CD8-positive, alpha-beta memory T cell (primary cell): ENCODE results near the gene MTERF2. TPM values are rescaled to one million over a fixed set of nuclear protein-coding genes. Genes with fewer than 3 reads are reported as not detected.

Experiments used
- CTCF ChIA-PET: fragments of 350-600 bp; sonication (Branson Sonifier 250); formaldehyde crosslinking; loops from one replicate; lab custom pipeline; 2021; ENCODE audit warnings: antibody characterized with exemption; lab: Charles Lee
- POLR2A ChIA-PET: fragments of 350-600 bp; sonication (Branson Sonifier 250); formaldehyde crosslinking; loops from one replicate; lab custom pipeline; 2021; ENCODE audit warnings: antibody characterized with exemption; lab: Charles Lee
- DNase-seq, 5 donors: peaks; one replicate each; pipeline versions ENCODE4 v3.0.0 to v3.0.0-alpha.2; 2020 to 2022; ENCODE audit warnings: mixed read lengths in 1 of 5
- H3K27ac ChIP-seq: one replicate; pipeline ENCODE4 v1.7.0; 2013; ENCODE audit warnings: low read depth, mild to moderate bottlenecking, low read length, moderate library complexity
- H3K27me3 ChIP-seq: 2 replicates; pipeline ENCODE4 v1.7.0; 2013; ENCODE audit warnings: low read length, mild to moderate bottlenecking; ENCODE audit not compliant: insufficient read depth, poor library complexity, severe bottlenecking
- H3K36me3 ChIP-seq: 2 replicates; pipeline ENCODE4 v1.7.0; 2013; ENCODE audit warnings: mild to moderate bottlenecking, low read length, moderate library complexity; ENCODE audit not compliant: insufficient read depth
- H3K4me1 ChIP-seq: 2 replicates; pipeline ENCODE4 v1.7.0; 2013; ENCODE audit warnings: mild to moderate bottlenecking, low read length, moderate library complexity; ENCODE audit not compliant: insufficient read depth
- H3K4me3 ChIP-seq: 2 replicates; pipeline ENCODE4 v1.7.0; 2013; ENCODE audit warnings: mild to moderate bottlenecking, low read length
- H3K9me3 ChIP-seq: 2 replicates; pipeline ENCODE4 v1.7.0; 2013; ENCODE audit warnings: mild to moderate bottlenecking, low read length
- H3K27ac Mint-ChIP-seq, 8 donors: one replicate each; pipeline ENCODE4 v1.8.0; 2020 to 2021; ENCODE audit warnings: mixed read lengths in 8 of 8, mild to moderate bottlenecking in 6 of 8, inconsistent platforms in 3 of 8, moderate library complexity in 3 of 8
- H3K27me3 Mint-ChIP-seq, 2 donors: one replicate each; pipeline ENCODE4 v1.8.0; 2020 to 2021; ENCODE audit warnings: mixed read lengths in 2 of 2, mild to moderate bottlenecking in 1 of 2, moderate library complexity in 1 of 2
- H3K36me3 Mint-ChIP-seq, 3 donors: one replicate each; pipeline ENCODE4 v1.8.0; 2020 to 2021; ENCODE audit warnings: mixed read lengths in 3 of 3, inconsistent platforms in 1 of 3, mild to moderate bottlenecking in 1 of 3
- H3K4me1 Mint-ChIP-seq, 3 donors: one replicate each; pipeline ENCODE4 v1.8.0; 2020 to 2021; ENCODE audit warnings: mixed read lengths in 3 of 3, inconsistent platforms in 1 of 3, mild to moderate bottlenecking in 1 of 3
- H3K4me3 Mint-ChIP-seq, 7 donors: one replicate each; pipeline ENCODE4 v1.8.0; 2020 to 2021; ENCODE audit warnings: mixed read lengths in 7 of 7, mild to moderate bottlenecking in 6 of 7, moderate library complexity in 4 of 7, inconsistent platforms in 2 of 7
- H3K9me3 Mint-ChIP-seq, 5 donors: one replicate each; pipeline ENCODE4 v1.8.0; 2020 to 2022; ENCODE audit warnings: mixed read lengths in 5 of 5, mild to moderate bottlenecking in 3 of 5, moderate library complexity in 2 of 5, inconsistent platforms in 1 of 5
- polyA plus RNA-seq: library from polyadenylated mRNA; unstranded; fragments of 300-500 nt; fragmentation: Illumina TruSeq; gene quantifications from one replicate; pipeline ENCODE4 v1.2.3, GENCODE V29; 2021
- total RNA-seq, 2 experiments: library from RNA; stranded (reverse); gene quantifications; one replicate each; pipeline ENCODE4 v1.2.3, GENCODE V29; 2021

MTERF2 gene
- total and polyA plus RNA-seq, 3 experiments from 2014 or later = 4.6 to 6.4 (median 4.9) TPM

- peaks cover 2 to 22% (median 20%) of the 10 kb centered on the region in 3 donors for H3K4me1 Mint-ChIP-seq
- Histone ChIP-seq H3K27me3 (no peaks in the 10 kb centered on the region), H3K36me3 (no peaks in the 10 kb centered on the region), H3K9me3 (no peaks in the 10 kb centered on the region), H3K27ac (no peak overlapping the region), H3K4me1 (no peaks in the 10 kb centered on the region), H3K4me3 (no peak overlapping the region)
- peaks cover 0 to 3% (median 0%) of the 10 kb centered on the region in 3 donors for H3K36me3 Mint-ChIP-seq
- no peak overlapping the region for H3K4me3 Mint-ChIP-seq
- peaks cover 0 to 2% of the 10 kb centered on the region in 2 donors for H3K27me3 Mint-ChIP-seq
- H3K9me3 Mint-ChIP-seq = peaks cover 0 to 3% (median 0%) of the 10 kb centered on the region in 5 donors
- POLR2A ChIA-PET = no interaction called here
- no peak overlapping the region for H3K27ac Mint-ChIP-seq
- no peak for DNase-seq
- CTCF ChIA-PET = no interaction called here
These were observed 36.4 kb downstream of the MTERF2 start for GRCh38 chr12:106950591-106950990.

GRCh38 chr12:106947461-106947860 lies 39.5 kb downstream of the MTERF2 start:
- Mint-ChIP-seq H3K4me3 (no peak overlapping the region), H3K36me3 (no peaks in the 10 kb centered on the region), H3K27me3 (peaks cover 0 to 2% of the 10 kb centered on the region in 2 donors), H3K27ac (no peak overlapping the region), H3K4me1 (peaks cover 0 to 9% (median 4%) of the 10 kb centered on the region in 3 donors), H3K9me3 (peaks cover 0 to 3% (median 0%) of the 10 kb centered on the region in 5 donors)
- no peak overlapping the region for H3K4me3 ChIP-seq
- no peaks in the 10 kb centered on the region for H3K36me3 ChIP-seq
- H3K27ac ChIP-seq = no peak overlapping the region
- CTCF ChIA-PET = interaction anchor here (0.7 kb wide), 1 partner anchor 557 kb away, joined by 3 read pairs; no protein-coding TSS in a partner anchor
- no peaks in the 10 kb centered on the region for H3K9me3 ChIP-seq
- no peaks in the 10 kb centered on the region for H3K27me3 ChIP-seq
- no peak for DNase-seq
- no peaks in the 10 kb centered on the region for H3K4me1 ChIP-seq
- POLR2A ChIA-PET = no interaction called here

GRCh38 chr12:106945261-106945851 lies 41.6 kb downstream of the MTERF2 start:
- CTCF ChIA-PET = no interaction called here

GRCh38 chr12:106942775-106943174 lies 44.2 kb downstream of the MTERF2 start:
- no peaks in the 10 kb centered on the region for H3K4me1 Mint-ChIP-seq
- no peak for DNase-seq
- H3K27ac Mint-ChIP-seq = no peak overlapping the region
- POLR2A ChIA-PET = no interaction called here
- Histone ChIP-seq H3K4me1 (no peaks in the 10 kb centered on the region), H3K27me3 (no peaks in the 10 kb centered on the region), H3K9me3 (no peaks in the 10 kb centered on the region), H3K4me3 (no peak overlapping the region), H3K27ac (no peak overlapping the region), H3K36me3 (no peaks in the 10 kb centered on the region)
- H3K9me3 Mint-ChIP-seq = no peaks in the 10 kb centered on the region
- H3K36me3 Mint-ChIP-seq = no peaks in the 10 kb centered on the region
- no peak overlapping the region for H3K4me3 Mint-ChIP-seq
- CTCF ChIA-PET = no interaction called here
- H3K27me3 Mint-ChIP-seq = peaks cover 0 to 4% of the 10 kb centered on the region in 2 donors

More at GRCh38 chr12:106945261-106945851, 41.6 kb downstream of the MTERF2 start:
- H3K27ac Mint-ChIP-seq = no peak overlapping the region
- no peak for DNase-seq
- H3K4me3 Mint-ChIP-seq = no peak overlapping the region
- peaks cover 0 to 3% (median 0%) of the 10 kb centered on the region in 5 donors for H3K9me3 Mint-ChIP-seq
- Histone ChIP-seq H3K27ac (no peak overlapping the region), H3K27me3 (no peaks in the 10 kb centered on the region), H3K36me3 (no peaks in the 10 kb centered on the region), H3K9me3 (no peaks in the 10 kb centered on the region), H3K4me1 (no peaks in the 10 kb centered on the region), H3K4me3 (no peak overlapping the region)
- no peaks in the 10 kb centered on the region for H3K4me1 Mint-ChIP-seq
- POLR2A ChIA-PET = no interaction called here
- H3K27me3 Mint-ChIP-seq = peaks cover 0 to 4% of the 10 kb centered on the region in 2 donors
- no peaks in the 10 kb centered on the region for H3K36me3 Mint-ChIP-seq

GRCh38 chr12:106941481-106942156 lies 45.3 kb downstream of the MTERF2 start:
- Mint-ChIP-seq H3K36me3 (no peaks in the 10 kb centered on the region), H3K4me3 (no peak overlapping the region), H3K9me3 (no peaks in the 10 kb centered on the region), H3K27me3 (peaks cover 0 to 4% of the 10 kb centered on the region in 2 donors), H3K27ac (no peak overlapping the region), H3K4me1 (no peaks in the 10 kb centered on the region)
- no peak overlapping the region for H3K4me3 ChIP-seq
- H3K4me1 ChIP-seq = no peaks in the 10 kb centered on the region
- DNase-seq = no peak
- H3K36me3 ChIP-seq = no peaks in the 10 kb centered on the region
- H3K27me3 ChIP-seq = no peaks in the 10 kb centered on the region
- CTCF ChIA-PET = no interaction called here
- POLR2A ChIA-PET = no interaction called here
- no peaks in the 10 kb centered on the region for H3K9me3 ChIP-seq
- H3K27ac ChIP-seq = no peak overlapping the region

- no peaks in the 10 kb centered on the region for H3K4me1 ChIP-seq
- no peak overlapping the region for H3K27ac ChIP-seq
- DNase-seq = no peak
- no peaks in the 10 kb centered on the region for H3K36me3 ChIP-seq
- H3K27ac Mint-ChIP-seq = no peak overlapping the region
- ChIA-PET CTCF (no interaction called here), POLR2A (no interaction called here)
- H3K9me3 Mint-ChIP-seq = no peaks in the 10 kb centered on the region
- H3K27me3 ChIP-seq = no peaks in the 10 kb centered on the region
- H3K36me3 Mint-ChIP-seq = peaks cover 0 to 5% (median 0%) of the 10 kb centered on the region in 3 donors
- H3K4me3 ChIP-seq = no peak overlapping the region
- no peaks in the 10 kb centered on the region for H3K9me3 ChIP-seq
- H3K4me3 Mint-ChIP-seq = no peak overlapping the region
- H3K4me1 Mint-ChIP-seq = no peaks in the 10 kb centered on the region
- H3K27me3 Mint-ChIP-seq = peaks cover 6 to 25% of the 10 kb centered on the region in 2 donors
These were observed 52.7 kb downstream of the MTERF2 start for GRCh38 chr12:106934277-106934676.

Other genes starting within 250 kb of the MTERF2 start
- 10 to 100 TPM in 1 of 2 experiments, 1 to 10 TPM in 1; 9.9 to 11.2 TPM for gene RIC8B, start 212.5 kb downstream of the MTERF2 start, total RNA-seq
- gene RIC8B, start 212.5 kb downstream of the MTERF2 start, polyA plus RNA-seq = 10.2 TPM
- 10 to 100 TPM; 22.7 to 25.3 TPM for gene TMEM263, start 31.2 kb downstream of the MTERF2 start, total RNA-seq
- gene TMEM263, start 31.2 kb downstream of the MTERF2 start, polyA plus RNA-seq = 24.9 TPM
- 10 to 100 TPM; 36.6 to 38.8 TPM for gene CRY1, start 106.4 kb upstream of the MTERF2 start, total RNA-seq
- 29.0 TPM for gene CRY1, start 106.4 kb upstream of the MTERF2 start, polyA plus RNA-seq